GM12878 (cell line): ENCODE results near the gene ERP27. TPM values are rescaled to one million over a fixed set of nuclear protein-coding genes. Genes with fewer than 3 reads are reported as not detected.

Source experiments
- BACH1 ChIP-seq: fragments of 450-650 bp; IDR thresholded peaks from 2 replicates; pipeline ENCODE4 v1.6.1; 2017; ENCODE audit warnings: mild to moderate bottlenecking, borderline replicate concordance
- EED ChIP-seq: sonication (generic); IDR thresholded peaks from 2 replicates; pipeline ENCODE4 v1.6.1; 2016; ENCODE audit warnings: antibody characterized with exemption, low read depth
- IKZF1 ChIP-seq: fragments of 450-650 bp; conservative IDR thresholded peaks from 2 replicates; pipeline ENCODE4 v1.6.1; 2017; ENCODE audit warnings: antibody characterized with exemption, mild to moderate bottlenecking
- PAX5 ChIP-seq: IDR thresholded peaks from 2 replicates; pipeline ENCODE4 v1.6.1; 2011; ENCODE audit warnings: low read depth, low read length, borderline replicate concordance
- POLR2A ChIP-seq: IDR thresholded peaks from 2 replicates; pipeline ENCODE4 v1.6.1; 2011; ENCODE audit warnings: low read depth, mild to moderate bottlenecking, low read length
- RBBP5 ChIP-seq: fragments of 200-600 bp; sonication (generic); conservative IDR thresholded peaks from 2 replicates; pipeline ENCODE4 v1.6.1; 2016
- SIX5 ChIP-seq: IDR thresholded peaks from 2 replicates; pipeline ENCODE4 v1.6.1; 2011; ENCODE audit warnings: mild to moderate bottlenecking, low read depth, low read length, moderate library complexity; ENCODE audit not compliant: severe bottlenecking
- TCF3 ChIP-seq: IDR thresholded peaks from 2 replicates; pipeline ENCODE4 v1.6.1; 2012; ENCODE audit warnings: low read depth, mild to moderate bottlenecking, low read length, borderline replicate concordance; ENCODE audit not compliant: insufficient read depth
- polyA plus RNA-seq, 11 experiments: library from polyadenylated mRNA; depleted of rRNA in 4 of 11; unstranded in 6 of 11; stranded (reverse) in 5 of 11; fragments of >200 nt; fragmentation: Nextera tagmentation in 4 of 11; fragmentation: Illumina TruSeq in 1 of 11; extraction: Ambion mirVana in 4 of 11; extraction: Trizol in 1 of 11; gene quantifications; 1 replicate in 1 of 11; 2 replicates in 10 of 11; pipeline versions ENCODE4 v1.2.1 to v1.2.3, GENCODE V29; 2011 to 2016; ENCODE audit warnings: inconsistent platforms in 2 of 11, missing spikeins in 2 of 11, low read depth in 1 of 11
- total RNA-seq, 4 experiments: library from RNA; depleted of rRNA in 3 of 4; stranded (reverse); fragments of >200 nt in 3 of 4; fragmentation: Illumina TruSeq in 1 of 4; extraction: Trizol in 1 of 4; gene quantifications; 2 replicates each; pipeline versions ENCODE4 v1.2.1 to v1.2.3, GENCODE V29; 2013 to 2021
- TF ChIP-seq, protein P1 (sequence below): fragments of 450-650 bp; IDR thresholded peaks from 2 replicates; pipeline ENCODE4 v1.6.1; 2016; ENCODE audit warnings: mild to moderate bottlenecking, moderate library complexity, borderline replicate concordance
- TF ChIP-seq, protein P2 (sequence below): IDR thresholded peaks from 2 replicates; pipeline ENCODE4 v1.6.1; 2011; ENCODE audit warnings: mild to moderate bottlenecking, low read depth, low read length, moderate library complexity; ENCODE audit not compliant: insufficient replicate concordance
- TF ChIP-seq, protein P3 (sequence below): fragments of 450-650 bp; IDR thresholded peaks from 2 replicates; pipeline ENCODE4 v1.6.1; 2016; ENCODE audit warnings: mild to moderate bottlenecking
- TF ChIP-seq, protein P4 (sequence below): IDR thresholded peaks from 2 replicates; pipeline ENCODE4 v1.6.1; 2011; ENCODE audit warnings: borderline replicate concordance, low read depth, mild to moderate bottlenecking, moderate library complexity, low read length; ENCODE audit not compliant: insufficient read depth, poor library complexity, severe bottlenecking
- TF ChIP-seq, protein P5 (sequence below): fragments of 450-650 bp; IDR thresholded peaks from 2 replicates; pipeline ENCODE4 v1.6.1; 2017; ENCODE audit warnings: mild to moderate bottlenecking, moderate library complexity

ERP27 gene
- total and polyA plus RNA-seq, 10 of the 15 experiments (the other 5 are each of a cell fraction or from before 2014, with no cell fraction given): 0.91 to 2.4 (median 1.4) TPM

DNA sequence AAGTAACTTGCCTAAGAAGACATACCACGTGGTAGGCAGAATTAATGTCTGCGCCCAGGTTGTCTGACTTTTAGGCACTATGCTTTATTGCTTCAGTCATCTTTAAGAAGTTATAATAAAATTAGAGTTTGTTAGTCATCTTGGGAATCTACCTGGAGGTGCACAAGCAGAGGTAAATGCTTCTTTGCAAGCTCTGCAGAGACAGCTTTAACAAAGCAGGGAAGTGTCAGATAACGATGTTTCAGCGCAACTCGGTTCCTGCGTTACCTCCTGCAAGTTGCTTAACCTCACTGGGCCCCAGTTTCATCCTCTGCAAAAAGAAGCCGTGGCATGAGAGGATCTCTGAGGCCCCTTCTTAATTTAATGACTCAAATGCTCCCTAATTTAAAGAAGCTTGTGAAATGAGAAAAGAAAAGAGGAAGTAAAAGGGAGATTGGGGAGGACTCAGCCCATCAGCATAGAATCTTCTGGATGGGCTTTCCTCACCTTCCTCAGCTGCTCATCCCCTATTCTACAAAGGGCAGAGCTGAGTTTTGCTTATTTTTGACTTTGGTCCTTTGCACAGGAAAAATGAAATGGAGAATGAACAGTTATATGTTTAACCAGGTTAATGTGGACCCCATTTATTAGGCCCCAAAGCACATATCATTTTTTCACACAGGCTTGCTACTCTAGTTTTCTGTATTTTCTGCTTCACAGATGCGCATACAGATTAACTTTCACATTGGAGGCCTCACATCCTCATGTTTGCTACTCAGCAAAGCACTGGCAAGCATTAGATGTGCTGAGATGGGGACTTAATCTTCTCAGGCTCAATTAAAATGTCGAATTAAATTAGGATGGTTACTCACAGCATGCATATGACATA lies 17.9 kb upstream of the ERP27 start (continued):
- TF ChIP-seq, protein P1, sequence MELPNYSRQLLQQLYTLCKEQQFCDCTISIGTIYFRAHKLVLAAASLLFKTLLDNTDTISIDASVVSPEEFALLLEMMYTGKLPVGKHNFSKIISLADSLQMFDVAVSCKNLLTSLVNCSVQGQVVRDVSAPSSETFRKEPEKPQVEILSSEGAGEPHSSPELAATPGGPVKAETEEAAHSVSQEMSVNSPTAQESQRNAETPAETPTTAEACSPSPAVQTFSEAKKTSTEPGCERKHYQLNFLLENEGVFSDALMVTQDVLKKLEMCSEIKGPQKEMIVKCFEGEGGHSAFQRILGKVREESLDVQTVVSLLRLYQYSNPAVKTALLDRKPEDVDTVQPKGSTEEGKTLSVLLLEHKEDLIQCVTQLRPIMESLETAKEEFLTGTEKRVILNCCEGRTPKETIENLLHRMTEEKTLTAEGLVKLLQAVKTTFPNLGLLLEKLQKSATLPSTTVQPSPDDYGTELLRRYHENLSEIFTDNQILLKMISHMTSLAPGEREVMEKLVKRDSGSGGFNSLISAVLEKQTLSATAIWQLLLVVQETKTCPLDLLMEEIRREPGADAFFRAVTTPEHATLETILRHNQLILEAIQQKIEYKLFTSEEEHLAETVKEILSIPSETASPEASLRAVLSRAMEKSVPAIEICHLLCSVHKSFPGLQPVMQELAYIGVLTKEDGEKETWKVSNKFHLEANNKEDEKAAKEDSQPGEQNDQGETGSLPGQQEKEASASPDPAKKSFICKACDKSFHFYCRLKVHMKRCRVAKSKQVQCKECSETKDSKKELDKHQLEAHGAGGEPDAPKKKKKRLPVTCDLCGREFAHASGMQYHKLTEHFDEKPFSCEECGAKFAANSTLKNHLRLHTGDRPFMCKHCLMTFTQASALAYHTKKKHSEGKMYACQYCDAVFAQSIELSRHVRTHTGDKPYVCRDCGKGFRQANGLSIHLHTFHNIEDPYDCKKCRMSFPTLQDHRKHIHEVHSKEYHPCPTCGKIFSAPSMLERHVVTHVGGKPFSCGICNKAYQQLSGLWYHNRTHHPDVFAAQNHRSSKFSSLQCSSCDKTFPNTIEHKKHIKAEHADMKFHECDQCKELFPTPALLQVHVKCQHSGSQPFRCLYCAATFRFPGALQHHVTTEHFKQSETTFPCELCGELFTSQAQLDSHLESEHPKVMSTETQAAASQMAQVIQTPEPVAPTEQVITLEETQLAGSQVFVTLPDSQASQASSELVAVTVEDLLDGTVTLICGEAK: no peak
- TF ChIP-seq, protein P2, sequence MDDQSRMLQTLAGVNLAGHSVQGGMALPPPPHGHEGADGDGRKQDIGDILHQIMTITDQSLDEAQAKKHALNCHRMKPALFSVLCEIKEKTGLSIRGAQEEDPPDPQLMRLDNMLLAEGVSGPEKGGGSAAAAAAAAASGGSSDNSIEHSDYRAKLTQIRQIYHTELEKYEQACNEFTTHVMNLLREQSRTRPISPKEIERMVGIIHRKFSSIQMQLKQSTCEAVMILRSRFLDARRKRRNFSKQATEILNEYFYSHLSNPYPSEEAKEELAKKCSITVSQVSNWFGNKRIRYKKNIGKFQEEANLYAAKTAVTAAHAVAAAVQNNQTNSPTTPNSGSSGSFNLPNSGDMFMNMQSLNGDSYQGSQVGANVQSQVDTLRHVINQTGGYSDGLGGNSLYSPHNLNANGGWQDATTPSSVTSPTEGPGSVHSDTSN: no peak
- TF ChIP-seq, protein P3, sequence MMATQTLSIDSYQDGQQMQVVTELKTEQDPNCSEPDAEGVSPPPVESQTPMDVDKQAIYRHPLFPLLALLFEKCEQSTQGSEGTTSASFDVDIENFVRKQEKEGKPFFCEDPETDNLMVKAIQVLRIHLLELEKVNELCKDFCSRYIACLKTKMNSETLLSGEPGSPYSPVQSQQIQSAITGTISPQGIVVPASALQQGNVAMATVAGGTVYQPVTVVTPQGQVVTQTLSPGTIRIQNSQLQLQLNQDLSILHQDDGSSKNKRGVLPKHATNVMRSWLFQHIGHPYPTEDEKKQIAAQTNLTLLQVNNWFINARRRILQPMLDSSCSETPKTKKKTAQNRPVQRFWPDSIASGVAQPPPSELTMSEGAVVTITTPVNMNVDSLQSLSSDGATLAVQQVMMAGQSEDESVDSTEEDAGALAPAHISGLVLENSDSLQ: no peak
- TF ChIP-seq EED (peak; percentile 49; the same call in 1 of the 2 replicates), POLR2A (peak; percentile 54; the same call in 1 of the 2 replicates), BACH1 (no peak), RBBP5 (no peak), IKZF1 (peak; percentile 83), TCF3 (no peak), PAX5 (no peak), SIX5 (no peak)
- TF ChIP-seq, protein P4, sequence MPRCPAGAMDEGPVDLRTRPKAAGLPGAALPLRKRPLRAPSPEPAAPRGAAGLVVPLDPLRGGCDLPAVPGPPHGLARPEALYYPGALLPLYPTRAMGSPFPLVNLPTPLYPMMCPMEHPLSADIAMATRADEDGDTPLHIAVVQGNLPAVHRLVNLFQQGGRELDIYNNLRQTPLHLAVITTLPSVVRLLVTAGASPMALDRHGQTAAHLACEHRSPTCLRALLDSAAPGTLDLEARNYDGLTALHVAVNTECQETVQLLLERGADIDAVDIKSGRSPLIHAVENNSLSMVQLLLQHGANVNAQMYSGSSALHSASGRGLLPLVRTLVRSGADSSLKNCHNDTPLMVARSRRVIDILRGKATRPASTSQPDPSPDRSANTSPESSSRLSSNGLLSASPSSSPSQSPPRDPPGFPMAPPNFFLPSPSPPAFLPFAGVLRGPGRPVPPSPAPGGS: peak; percentile 23
- TF ChIP-seq, protein P5, sequence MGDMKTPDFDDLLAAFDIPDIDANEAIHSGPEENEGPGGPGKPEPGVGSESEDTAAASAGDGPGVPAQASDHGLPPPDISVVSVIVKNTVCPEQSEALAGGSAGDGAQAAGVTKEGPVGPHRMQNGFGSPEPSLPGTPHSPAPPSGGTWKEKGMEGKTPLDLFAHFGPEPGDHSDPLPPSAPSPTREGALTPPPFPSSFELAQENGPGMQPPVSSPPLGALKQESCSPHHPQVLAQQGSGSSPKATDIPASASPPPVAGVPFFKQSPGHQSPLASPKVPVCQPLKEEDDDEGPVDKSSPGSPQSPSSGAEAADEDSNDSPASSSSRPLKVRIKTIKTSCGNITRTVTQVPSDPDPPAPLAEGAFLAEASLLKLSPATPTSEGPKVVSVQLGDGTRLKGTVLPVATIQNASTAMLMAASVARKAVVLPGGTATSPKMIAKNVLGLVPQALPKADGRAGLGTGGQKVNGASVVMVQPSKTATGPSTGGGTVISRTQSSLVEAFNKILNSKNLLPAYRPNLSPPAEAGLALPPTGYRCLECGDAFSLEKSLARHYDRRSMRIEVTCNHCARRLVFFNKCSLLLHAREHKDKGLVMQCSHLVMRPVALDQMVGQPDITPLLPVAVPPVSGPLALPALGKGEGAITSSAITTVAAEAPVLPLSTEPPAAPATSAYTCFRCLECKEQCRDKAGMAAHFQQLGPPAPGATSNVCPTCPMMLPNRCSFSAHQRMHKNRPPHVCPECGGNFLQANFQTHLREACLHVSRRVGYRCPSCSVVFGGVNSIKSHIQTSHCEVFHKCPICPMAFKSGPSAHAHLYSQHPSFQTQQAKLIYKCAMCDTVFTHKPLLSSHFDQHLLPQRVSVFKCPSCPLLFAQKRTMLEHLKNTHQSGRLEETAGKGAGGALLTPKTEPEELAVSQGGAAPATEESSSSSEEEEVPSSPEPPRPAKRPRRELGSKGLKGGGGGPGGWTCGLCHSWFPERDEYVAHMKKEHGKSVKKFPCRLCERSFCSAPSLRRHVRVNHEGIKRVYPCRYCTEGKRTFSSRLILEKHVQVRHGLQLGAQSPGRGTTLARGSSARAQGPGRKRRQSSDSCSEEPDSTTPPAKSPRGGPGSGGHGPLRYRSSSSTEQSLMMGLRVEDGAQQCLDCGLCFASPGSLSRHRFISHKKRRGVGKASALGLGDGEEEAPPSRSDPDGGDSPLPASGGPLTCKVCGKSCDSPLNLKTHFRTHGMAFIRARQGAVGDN: peak; percentile 38; the same call in 1 of the 2 replicates
